ENCODE measurements around the gene KMT2B.
A peak's percentile ranks its signal among the peaks of the same experiment; 100 is the strongest.

Gene KMT2B

GRCh38 chr19:35774274-35775045 is 56.7 kb downstream of the KMT2B start:
- H3K4me1 ChIP-seq (ENCODE audit: control insufficient read depth, insufficient read depth, low read length): peaks cover 6% of the 10 kb centered on the region
- WGBS (ENCODE audit: insufficient coverage, insufficient read length): no CpG with 5 or more reads among the region's 16 CpGs
- no peak for DNase-seq (ENCODE audit: low read depth, low spot score)
- no peaks in the 10 kb centered on the region for H3K9me3 ChIP-seq (ENCODE audit: control insufficient read depth, insufficient read depth, low read length)
- H3K27me3 ChIP-seq (ENCODE audit: control insufficient read depth, insufficient read depth, low read length): no peaks in the 10 kb centered on the region; the same call in 1 of the 2 replicates
- no peak overlapping the region for H3K27ac ChIP-seq (ENCODE audit: low read length)
- no peak overlapping the region for H3K4me3 ChIP-seq (ENCODE audit: low read length)
- no peaks in the 10 kb centered on the region for H3K36me3 ChIP-seq (ENCODE audit: control insufficient read depth, insufficient read depth, low read length)

- Histone ChIP-seq H3K9me3 (ENCODE audit: control insufficient read depth, insufficient read depth, low read length) (no peaks in the 10 kb centered on the region), H3K27me3 (ENCODE audit: control insufficient read depth, insufficient read depth, low read length) (no peaks in the 10 kb centered on the region; the same call in 1 of the 2 replicates), H3K4me3 (ENCODE audit: low read length) (no peak overlapping the region), H3K36me3 (ENCODE audit: control insufficient read depth, insufficient read depth, low read length) (no peaks in the 10 kb centered on the region), H3K4me1 (ENCODE audit: control insufficient read depth, insufficient read depth, low read length) (peaks cover 6% of the 10 kb centered on the region), H3K27ac (ENCODE audit: low read length) (no peak overlapping the region)
- no peak for DNase-seq (ENCODE audit: low read depth, low spot score)
- WGBS (ENCODE audit: insufficient coverage, insufficient read length): no CpG with 5 or more reads among the region's 9 CpGs
These were observed 57.2 kb downstream of the KMT2B start for GRCh38 chr19:35775046-35775297.

GRCh38 chr19:35775298-35776101 is 57.7 kb downstream of the KMT2B start, which contains the start of gene ARHGAP33:
TSS of gene ARHGAP33 (plus strand) at chr19:35775564. CDS start at chr19:35775659, 95 bp downstream.
- H3K27ac ChIP-seq (ENCODE audit: low read length): no peak within 1 kb of the TSS

GRCh38 chr19:35776102-35776788 is 58.4 kb downstream of the KMT2B start:
- H3K4me3 ChIP-seq (ENCODE audit: low read length): peak overlapping the region; percentile 53; the same call in 1 of the 2 replicates
- no peaks in the 10 kb centered on the region; the same call in 1 of the 2 replicates for H3K27me3 ChIP-seq (ENCODE audit: control insufficient read depth, insufficient read depth, low read length)
- H3K4me1 ChIP-seq (ENCODE audit: control insufficient read depth, insufficient read depth, low read length): peaks cover 6% of the 10 kb centered on the region
- no peak overlapping the region for H3K27ac ChIP-seq (ENCODE audit: low read length)
- no peak for DNase-seq (ENCODE audit: low read depth, low spot score)
- no CpG with 5 or more reads among the region's 13 CpGs for WGBS (ENCODE audit: insufficient coverage, insufficient read length)
- H3K9me3 ChIP-seq (ENCODE audit: control insufficient read depth, insufficient read depth, low read length): no peaks in the 10 kb centered on the region
- H3K36me3 ChIP-seq (ENCODE audit: control insufficient read depth, insufficient read depth, low read length): no peaks in the 10 kb centered on the region; the same call in 1 of the 2 replicates

More at GRCh38 chr19:35775298-35776101, 57.7 kb downstream of the KMT2B start, which contains the start of gene ARHGAP33:
- WGBS (ENCODE audit: insufficient coverage, insufficient read length): no CpG with 5 or more reads among the region's 82 CpGs
- Histone ChIP-seq H3K9me3 (ENCODE audit: control insufficient read depth, insufficient read depth, low read length) (no peaks in the 10 kb centered on the region), H3K36me3 (ENCODE audit: control insufficient read depth, insufficient read depth, low read length) (no peaks in the 10 kb centered on the region), H3K4me3 (ENCODE audit: low read length) (peak within 1 kb of the TSS; percentile 53; the same call in 1 of the 2 replicates), H3K4me1 (ENCODE audit: control insufficient read depth, insufficient read depth, low read length) (peaks cover 6% of the 10 kb centered on the region), H3K27me3 (ENCODE audit: control insufficient read depth, insufficient read depth, low read length) (no peaks in the 10 kb centered on the region; the same call in 1 of the 2 replicates)
- DNase-seq (ENCODE audit: low read depth, low spot score): peak; percentile 90

- H3K4me3 ChIP-seq (ENCODE audit: low read length): no peak overlapping the region
- H3K4me1 ChIP-seq (ENCODE audit: control insufficient read depth, insufficient read depth, low read length): peaks cover 8% of the 10 kb centered on the region
- no CpG with 5 or more reads among the region's 19 CpGs for WGBS (ENCODE audit: insufficient coverage, insufficient read length)
- H3K27me3 ChIP-seq (ENCODE audit: control insufficient read depth, insufficient read depth, low read length): no peaks in the 10 kb centered on the region; the same call in 1 of the 2 replicates
- no peak overlapping the region for H3K27ac ChIP-seq (ENCODE audit: low read length)
- H3K9me3 ChIP-seq (ENCODE audit: control insufficient read depth, insufficient read depth, low read length): no peaks in the 10 kb centered on the region
- H3K36me3 ChIP-seq (ENCODE audit: control insufficient read depth, insufficient read depth, low read length): no peaks in the 10 kb centered on the region; the same call in 1 of the 2 replicates
- DNase-seq (ENCODE audit: low read depth, low spot score): no peak
These were observed 59.5 kb downstream of the KMT2B start for GRCh38 chr19:35777086-35777841.

GRCh38 chr19:35777961-35778360 is 60.2 kb downstream of the KMT2B start:
- H3K27me3 ChIP-seq (ENCODE audit: control insufficient read depth, insufficient read depth, low read length): no peaks in the 10 kb centered on the region; the same call in 1 of the 2 replicates
- DNase-seq (ENCODE audit: low read depth, low spot score): no peak
- H3K9me3 ChIP-seq (ENCODE audit: control insufficient read depth, insufficient read depth, low read length): no peaks in the 10 kb centered on the region
- WGBS (ENCODE audit: insufficient coverage, insufficient read length): no CpG with 5 or more reads among the region's 7 CpGs
- H3K4me3 ChIP-seq (ENCODE audit: low read length): no peak overlapping the region
- no peaks in the 10 kb centered on the region; the same call in 1 of the 2 replicates for H3K36me3 ChIP-seq (ENCODE audit: control insufficient read depth, insufficient read depth, low read length)
- H3K27ac ChIP-seq (ENCODE audit: low read length): no peak overlapping the region
- H3K4me1 ChIP-seq (ENCODE audit: control insufficient read depth, insufficient read depth, low read length): peaks cover 9% of the 10 kb centered on the region

- peaks cover 9% of the 10 kb centered on the region for H3K4me1 ChIP-seq (ENCODE audit: control insufficient read depth, insufficient read depth, low read length)
- no peaks in the 10 kb centered on the region; the same call in 1 of the 2 replicates for H3K36me3 ChIP-seq (ENCODE audit: control insufficient read depth, insufficient read depth, low read length)
- no peaks in the 10 kb centered on the region for H3K27me3 ChIP-seq (ENCODE audit: control insufficient read depth, insufficient read depth, low read length)
- no CpG with 5 or more reads among the region's 8 CpGs for WGBS (ENCODE audit: insufficient coverage, insufficient read length)
- H3K27ac ChIP-seq (ENCODE audit: low read length): no peak overlapping the region
- no peak overlapping the region for H3K4me3 ChIP-seq (ENCODE audit: low read length)
- no peaks in the 10 kb centered on the region for H3K9me3 ChIP-seq (ENCODE audit: control insufficient read depth, insufficient read depth, low read length)
- no peak for DNase-seq (ENCODE audit: low read depth, low spot score)
These were observed 61.2 kb downstream of the KMT2B start for GRCh38 chr19:35779033-35779432.

- no CpG with 5 or more reads among the region's 16 CpGs for WGBS (ENCODE audit: insufficient coverage, insufficient read length)
- no peaks in the 10 kb centered on the region; the same call in 1 of the 2 replicates for H3K36me3 ChIP-seq (ENCODE audit: control insufficient read depth, insufficient read depth, low read length)
- no peaks in the 10 kb centered on the region for H3K9me3 ChIP-seq (ENCODE audit: control insufficient read depth, insufficient read depth, low read length)
- DNase-seq (ENCODE audit: low read depth, low spot score): no peak
- no peak overlapping the region for H3K27ac ChIP-seq (ENCODE audit: low read length)
- H3K27me3 ChIP-seq (ENCODE audit: control insufficient read depth, insufficient read depth, low read length): no peaks in the 10 kb centered on the region
- H3K4me3 ChIP-seq (ENCODE audit: low read length): no peak overlapping the region
- H3K4me1 ChIP-seq (ENCODE audit: control insufficient read depth, insufficient read depth, low read length): peaks cover 9% of the 10 kb centered on the region
These were observed 62.3 kb downstream of the KMT2B start for GRCh38 chr19:35780058-35780457.

- no peak overlapping the region for H3K4me3 ChIP-seq (ENCODE audit: low read length)
- H3K27ac ChIP-seq (ENCODE audit: low read length): no peak overlapping the region
- peaks cover 11% of the 10 kb centered on the region for H3K4me1 ChIP-seq (ENCODE audit: control insufficient read depth, insufficient read depth, low read length)
- DNase-seq (ENCODE audit: low read depth, low spot score): no peak
- no peaks in the 10 kb centered on the region for H3K9me3 ChIP-seq (ENCODE audit: control insufficient read depth, insufficient read depth, low read length)
- H3K27me3 ChIP-seq (ENCODE audit: control insufficient read depth, insufficient read depth, low read length): no peaks in the 10 kb centered on the region
- WGBS (ENCODE audit: insufficient coverage, insufficient read length): no CpG with 5 or more reads among the region's 20 CpGs
- no peaks in the 10 kb centered on the region; the same call in 1 of the 2 replicates for H3K36me3 ChIP-seq (ENCODE audit: control insufficient read depth, insufficient read depth, low read length)
These were observed 62.9 kb downstream of the KMT2B start for GRCh38 chr19:35780717-35781116.
